NCI-H2029 treated with DMSO at 0.1 percent for 48 hours (cell line): ENCODE data around the gene MLEC.

Source experiments
- DNase-seq: peaks from one replicate; lab custom pipeline; 2025; lab: John Stamatoyannopoulos, UW

The MLEC gene

GRCh38 chr12:120741476-120742421, 54.8 kb downstream of the MLEC start:
- DNase-seq = no peak

GRCh38 chr12:120744922-120745493, 58.1 kb downstream of the MLEC start:
- no peak for DNase-seq

GRCh38 chr12:120748242-120748641, 61.3 kb downstream of the MLEC start:
- no peak for DNase-seq

- DNase-seq = no peak
Measured at GRCh38 chr12:120749256-120749655, 62.3 kb downstream of the MLEC start.

- no peak for DNase-seq
Measured at GRCh38 chr12:120750806-120751205, 63.9 kb downstream of the MLEC start.

GRCh38 chr12:120751389-120751788, 64.4 kb downstream of the MLEC start:
- DNase-seq = no peak
